Stimulated activated CD8-positive, alpha-beta memory T cell treated with anti-CD3 and anti-CD28 coated beads, Interleukin-4, amount 100 ng/mL, for 24 hours (primary cell): ENCODE results near the gene DNAJC18.
"Not testable (repeated sequence)": the region's sequence is repeated elsewhere in the genome, so short reads cannot be mapped to it uniquely, and the experiment has no call there.

Experiments
- DNase-seq: peaks from one replicate; pipeline ENCODE4 v3.0.0-alpha.2; 2020; ENCODE audit warnings: low read depth

The DNAJC18 gene

DNA sequence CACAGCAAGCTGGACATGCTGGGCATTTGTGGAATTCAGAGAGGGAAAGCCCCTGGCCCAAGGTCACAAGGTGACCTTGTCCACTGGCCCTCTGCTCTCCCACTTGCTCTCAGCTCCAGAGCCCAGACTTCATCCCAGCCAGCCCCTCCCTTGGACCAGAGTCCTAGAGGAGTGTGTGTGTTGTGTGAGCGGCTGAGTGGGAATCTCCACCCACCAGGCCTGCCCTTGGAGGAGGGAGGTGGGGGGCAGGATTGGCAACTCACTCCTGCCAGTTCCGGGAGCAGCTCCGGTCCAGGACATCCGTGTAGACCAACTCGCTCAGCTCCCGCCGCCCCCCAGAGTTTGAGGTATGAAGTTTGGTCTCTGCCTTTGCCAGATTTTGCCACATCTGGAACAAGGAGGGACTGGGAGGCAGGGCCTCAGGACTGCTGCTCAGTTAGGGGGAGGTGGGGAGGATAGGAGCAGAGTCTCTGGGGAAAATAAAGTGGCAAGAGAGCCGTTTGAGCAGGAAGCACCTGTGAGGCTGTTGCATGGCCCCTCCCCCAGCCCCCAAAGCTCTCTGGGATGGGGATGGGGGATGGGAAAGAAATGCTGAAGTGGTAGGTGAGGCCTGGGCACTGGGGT lies 51.0 kb downstream of the DNAJC18 start:
- no peak for DNase-seq

GRCh38 chr5:139387611-139388197 lies 51.6 kb downstream of the DNAJC18 start:
- no peak for DNase-seq

DNA sequence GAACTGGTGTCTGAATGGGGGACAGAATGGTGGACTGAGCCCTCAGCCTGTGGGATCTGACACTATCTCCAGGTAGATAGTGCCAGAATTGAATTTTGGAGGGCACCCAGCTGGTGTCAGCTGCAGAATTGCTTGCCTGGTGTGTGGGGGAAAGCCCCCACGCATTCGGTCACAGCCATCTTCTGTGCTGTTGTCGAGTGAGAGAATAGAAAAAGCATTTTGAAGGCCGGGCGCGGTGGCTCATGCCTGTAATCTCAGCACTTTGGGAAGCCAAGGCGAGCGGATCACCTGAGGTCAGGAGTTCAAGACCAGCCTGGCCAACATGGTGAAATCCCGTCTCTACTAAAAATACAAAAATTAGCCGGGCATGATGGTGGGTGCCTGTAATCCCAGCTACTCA lies 52.4 kb downstream of the DNAJC18 start:
- not testable (repeated sequence) for DNase-seq

- DNase-seq: no peak
These were observed 53.3 kb downstream of the DNAJC18 start for GRCh38 chr5:139386050-139386438.

DNA sequence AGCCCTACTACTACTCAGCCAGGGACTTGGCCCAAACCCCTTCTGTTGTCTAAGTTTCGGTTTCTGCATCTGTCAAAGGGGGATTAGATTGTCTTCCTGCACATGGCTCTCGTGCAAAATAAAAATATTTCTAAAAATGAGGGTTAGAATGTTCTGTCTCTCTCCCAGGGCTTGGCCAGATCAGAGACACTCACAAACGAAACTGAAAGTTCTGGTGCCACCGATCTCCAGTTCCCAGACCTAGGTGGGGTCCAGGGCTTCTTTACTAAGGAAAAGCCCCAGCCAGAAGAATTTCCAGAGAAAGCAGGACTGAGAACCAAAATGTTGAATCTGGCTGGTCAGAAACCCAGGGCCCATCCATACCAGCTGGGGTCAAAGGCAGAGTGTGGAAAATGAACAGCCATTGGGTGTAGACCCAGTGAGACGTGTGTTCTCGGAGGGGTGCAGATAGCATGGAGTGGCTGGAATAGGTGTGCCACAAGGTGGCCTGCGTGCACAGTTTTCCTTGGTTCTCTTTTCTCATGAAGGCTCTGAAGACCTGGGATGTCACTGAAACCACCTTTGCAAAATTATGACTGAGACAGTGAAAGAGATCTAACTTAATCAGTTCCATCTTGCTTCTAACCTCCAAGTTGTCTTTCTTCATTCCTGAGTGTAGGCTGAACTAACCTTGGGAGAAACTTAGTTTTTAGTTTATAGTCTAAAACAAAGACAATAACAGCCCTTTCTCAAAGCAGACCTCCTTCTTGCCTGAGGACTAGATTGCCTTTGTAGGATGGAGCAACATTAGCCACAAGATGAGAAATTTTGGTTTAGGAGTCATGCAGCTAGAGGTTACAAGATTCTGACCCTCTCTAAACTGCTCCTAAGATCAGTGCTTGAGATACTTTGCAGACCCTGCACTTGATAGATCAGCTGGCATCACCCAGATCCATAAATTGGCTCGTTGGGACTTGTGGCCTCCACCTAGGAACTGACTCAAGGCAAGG lies 54.0 kb downstream of the DNAJC18 start:
- no peak for DNase-seq

DNA sequence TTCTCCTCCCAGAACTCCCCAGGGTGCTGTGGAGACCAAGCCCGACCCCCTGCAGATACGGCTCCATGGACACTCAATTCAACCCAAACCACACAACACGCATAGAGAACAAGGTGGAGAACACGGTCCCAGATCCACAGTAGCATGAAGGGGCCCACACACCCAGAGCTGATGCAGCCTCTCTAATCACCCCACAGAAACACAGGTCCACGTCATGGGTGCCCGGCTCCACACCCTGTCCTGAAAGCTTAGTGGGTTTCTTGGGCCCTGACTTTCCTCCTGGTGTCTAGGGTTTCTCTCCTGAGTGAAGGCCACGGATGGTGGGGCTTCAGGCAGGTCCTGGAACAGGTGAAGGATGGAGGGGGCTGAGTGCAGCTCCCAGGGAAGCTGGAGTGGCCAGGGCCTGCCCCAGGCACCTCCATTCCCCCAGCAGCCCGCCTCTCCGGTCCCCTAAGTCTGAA lies 54.7 kb downstream of the DNAJC18 start:
- DNase-seq: no peak

DNA sequence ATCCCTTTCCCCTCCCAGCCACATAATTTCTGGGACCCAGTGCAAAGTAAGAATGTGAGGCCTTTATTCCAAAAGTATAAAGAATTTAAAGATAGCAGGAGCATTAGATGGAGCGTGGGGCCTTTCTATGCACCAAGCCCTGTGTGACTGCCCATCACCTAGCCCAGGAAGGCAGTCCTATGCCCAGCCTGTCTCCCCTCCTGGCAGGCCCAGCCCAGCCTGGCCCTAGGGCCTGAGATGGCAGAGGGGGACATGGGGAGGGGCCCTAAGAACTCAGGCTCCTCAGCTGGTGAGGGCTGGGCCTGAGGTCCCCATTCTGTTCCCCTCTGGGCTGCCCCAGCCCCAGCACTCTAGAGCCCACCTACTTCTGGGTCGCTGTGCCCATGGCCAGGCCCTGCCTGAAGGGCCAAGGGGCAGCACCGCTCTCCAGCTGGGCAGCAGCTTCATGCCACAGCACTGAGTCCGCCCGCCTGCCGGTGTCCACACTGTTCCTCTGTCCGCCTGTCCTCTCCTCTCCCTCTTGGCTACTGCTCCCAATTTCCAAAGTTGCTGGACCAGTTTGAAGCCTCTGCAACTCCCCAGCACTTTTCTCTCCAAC lies 55.2 kb downstream of the DNAJC18 start:
- DNase-seq: no peak

GRCh38 chr5:139383275-139383992 lies 55.9 kb downstream of the DNAJC18 start, which contains the start of gene SLC23A1:
SLC23A1 (minus strand) TSS chr5:139383297; CDS start chr5:139383253, 44 bp downstream.
- DNase-seq: no peak

GRCh38 chr5:139382807-139383206 lies 56.5 kb downstream of the DNAJC18 start:
- DNase-seq: no peak

DNA sequence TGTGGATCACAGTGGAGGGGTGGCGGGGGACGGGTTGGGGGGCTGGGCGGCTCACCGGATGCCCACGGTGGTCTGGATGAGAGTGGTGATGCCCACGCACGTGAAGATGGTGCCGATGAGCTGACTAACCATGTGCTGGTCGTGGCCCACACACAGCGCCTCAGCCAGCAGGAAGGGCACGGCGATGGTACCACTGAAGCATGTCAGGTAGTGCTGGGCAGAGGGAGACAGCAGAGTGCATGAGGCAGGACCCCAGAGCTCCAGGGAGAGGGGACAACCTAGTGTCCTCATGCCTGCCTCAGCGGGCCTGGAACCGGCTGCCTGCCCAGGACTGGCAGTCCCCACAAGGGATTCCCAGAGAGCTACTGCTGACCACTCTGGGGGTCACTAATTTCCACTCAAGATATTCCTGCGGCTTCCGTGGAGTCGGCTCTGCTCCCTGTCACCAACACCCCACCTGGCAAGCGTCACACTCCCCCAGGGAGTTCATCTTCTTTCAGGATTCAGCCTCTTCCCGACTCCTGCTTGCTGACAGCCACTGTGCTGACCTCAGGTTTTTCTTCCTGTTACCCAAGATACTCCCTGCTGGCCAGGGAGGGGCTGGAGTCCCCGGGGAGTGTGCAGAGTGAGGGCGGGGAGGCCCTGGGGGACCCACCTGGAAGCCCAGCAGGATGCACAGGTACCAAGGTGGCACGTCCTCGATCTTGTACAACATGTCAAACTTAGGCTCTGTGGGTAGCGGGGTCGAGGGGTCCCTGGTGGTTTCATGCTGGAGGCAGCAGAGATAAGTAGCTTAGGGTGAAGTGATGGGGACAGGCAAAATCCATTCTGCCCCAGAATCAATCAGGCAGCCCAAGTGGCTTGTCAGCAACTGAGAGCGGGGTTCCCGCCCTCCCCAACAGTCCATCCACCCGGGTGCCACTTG lies 57.2 kb downstream of the DNAJC18 start:
- DNase-seq: no peak

GRCh38 chr5:139379626-139380449 lies 59.5 kb downstream of the DNAJC18 start:
- no peak for DNase-seq

- DNase-seq: no peak
These were observed 60.4 kb downstream of the DNAJC18 start for GRCh38 chr5:139378941-139379361.

DNA sequence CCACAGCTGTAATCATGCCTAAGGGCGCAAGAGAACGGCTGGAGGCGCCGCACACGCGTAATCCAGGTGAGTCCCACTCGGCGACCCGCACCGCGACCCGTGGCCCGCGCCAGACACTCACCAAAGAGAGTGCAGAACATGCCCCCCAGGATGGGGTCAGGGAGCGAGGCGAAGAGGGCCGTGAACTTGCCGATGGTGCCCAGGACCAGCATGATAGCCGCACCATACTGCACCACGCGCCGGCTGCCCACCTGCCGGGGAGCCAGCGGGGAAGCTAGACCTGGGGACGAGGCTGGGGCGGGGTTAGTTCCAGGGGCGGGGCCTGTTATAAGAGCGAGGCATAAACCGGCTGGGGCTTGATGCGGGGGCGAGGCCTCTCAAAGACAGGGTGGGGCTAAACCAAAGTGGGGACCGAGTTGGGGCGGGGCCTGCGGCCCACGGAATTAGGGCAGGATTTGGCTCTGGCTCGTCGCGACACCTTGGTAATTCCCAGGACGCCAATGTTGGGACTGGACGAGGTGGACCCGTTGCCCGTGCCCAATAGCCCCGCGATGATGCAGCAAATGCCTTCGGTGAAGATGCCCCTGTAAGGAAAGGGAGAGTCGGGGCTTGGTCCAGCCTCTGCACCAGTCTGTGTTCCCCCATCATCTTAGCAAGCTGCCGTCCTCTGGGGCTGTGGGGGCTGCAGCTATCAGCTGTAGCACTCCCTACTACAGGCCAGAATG lies 61.1 kb downstream of the DNAJC18 start:
- no peak for DNase-seq

DNA sequence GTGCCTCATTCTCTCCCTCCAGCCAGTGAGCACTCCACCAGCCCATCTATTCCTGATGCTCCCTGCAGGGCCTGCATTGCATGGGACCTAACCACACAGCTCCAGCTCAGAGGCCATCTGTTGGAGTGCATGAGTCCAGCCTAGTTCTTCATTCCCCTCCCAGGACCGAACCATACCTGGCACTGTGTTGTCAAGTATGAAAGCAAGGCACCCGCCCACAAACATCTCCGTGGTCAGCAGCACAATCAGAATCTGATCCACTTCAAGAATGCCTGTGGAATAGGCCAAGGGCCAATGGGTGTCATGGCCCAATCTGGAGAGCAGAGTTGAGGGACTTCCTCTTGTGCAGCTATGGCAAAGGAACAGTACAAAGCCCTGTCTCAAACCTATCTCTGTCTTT lies 62.1 kb downstream of the DNAJC18 start:
- DNase-seq: no peak

- DNase-seq: no peak
These were observed 63.0 kb downstream of the DNAJC18 start for GRCh38 chr5:139376364-139376763.

DNA sequence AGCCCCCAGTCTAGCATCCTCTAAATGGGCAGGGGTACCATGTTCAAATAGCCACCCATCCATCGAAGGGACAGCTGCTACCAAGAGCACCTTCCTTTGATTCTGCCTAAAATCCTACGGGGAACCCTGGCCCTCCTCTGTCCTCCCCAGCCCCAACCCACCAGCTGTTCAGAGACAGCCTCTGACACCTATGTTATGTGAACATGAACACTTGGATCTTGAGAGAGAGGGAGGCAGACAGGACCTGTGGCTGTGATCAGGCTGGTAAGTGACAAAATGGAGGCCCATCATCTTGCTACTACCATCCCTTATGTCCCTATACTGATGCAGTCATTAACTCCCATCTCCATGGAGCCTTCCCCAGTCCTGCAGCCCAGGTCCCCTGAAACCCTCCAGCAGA lies 64.4 kb downstream of the DNAJC18 start:
- DNase-seq: no peak

DNA sequence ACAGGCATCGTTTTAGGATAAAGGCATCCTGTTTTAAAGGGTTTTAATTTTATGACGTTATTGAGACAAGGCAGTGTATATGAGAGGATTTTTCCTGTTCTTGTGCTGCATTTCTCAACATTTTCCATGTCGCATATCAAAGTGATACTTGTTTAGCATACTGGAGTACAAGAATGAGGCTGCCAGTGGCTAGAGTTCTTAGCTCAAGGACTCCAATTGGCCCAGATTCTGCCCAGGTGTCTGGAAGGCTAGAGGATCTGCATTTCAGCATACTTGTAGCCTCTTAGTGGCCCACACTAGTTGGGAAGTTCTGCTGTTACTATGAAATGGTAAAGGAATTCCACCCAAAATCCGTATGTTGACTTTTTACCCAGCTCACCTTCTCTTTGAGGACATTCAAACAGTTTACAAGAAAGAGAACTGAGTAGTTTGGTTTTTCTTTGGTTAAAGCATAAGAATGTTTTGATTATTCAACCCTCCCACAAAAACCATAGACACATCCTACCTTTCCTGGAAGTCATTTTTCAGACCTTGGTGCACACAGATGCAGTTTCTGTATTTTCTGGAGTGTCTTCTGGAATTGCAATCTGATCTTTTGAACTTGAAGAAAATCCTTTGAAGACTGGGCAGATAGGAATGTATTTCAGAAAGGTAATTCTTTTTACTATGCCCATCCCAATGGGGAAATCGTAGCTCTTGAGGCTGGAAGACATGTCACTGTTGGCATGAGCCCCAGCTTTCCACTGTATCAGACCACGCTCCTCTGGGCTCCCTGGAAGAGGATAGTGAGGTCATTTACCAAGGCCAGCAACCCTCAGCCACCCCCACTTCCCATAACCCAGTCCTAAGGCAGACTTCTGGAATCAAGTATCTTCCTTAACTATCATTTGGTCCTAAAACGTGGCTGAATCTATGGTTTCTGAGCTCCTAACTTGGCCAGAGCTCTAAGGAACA lies 67.6 kb downstream of the DNAJC18 start:
- DNase-seq: no peak

- no peak for DNase-seq
These were observed 70.1 kb downstream of the DNAJC18 start for GRCh38 chr5:139369181-139369580.
